Endodermal cell (in vitro differentiated cells): ENCODE data around the gene MIER1. TPM values are rescaled to one million over a fixed set of nuclear protein-coding genes. Genes with fewer than 3 reads are reported as not detected.

Source experiments
- DNase-seq: peaks from one replicate; pipeline ENCODE4 v3.0.0-alpha.2; 2017
- H3K27ac ChIP-seq: 2 replicates; pipeline ENCODE4 v1.5.1; 2013; ENCODE audit warnings: mild to moderate bottlenecking, low read depth, low read length, moderate library complexity
- H3K27me3 ChIP-seq: 2 replicates; pipeline ENCODE4 v1.6.1; 2013; ENCODE audit warnings: mild to moderate bottlenecking, low read length, moderate library complexity; ENCODE audit not compliant: insufficient read depth, control insufficient read depth, poor library complexity, severe bottlenecking
- H3K36me3 ChIP-seq: 2 replicates; pipeline ENCODE4 v1.7.0; 2013; ENCODE audit warnings: mild to moderate bottlenecking, low read length, moderate library complexity; ENCODE audit not compliant: control insufficient read depth, insufficient read depth
- H3K4me1 ChIP-seq: one replicate; pipeline ENCODE4 v1.7.0; 2013; ENCODE audit warnings: low read length; ENCODE audit not compliant: control insufficient read depth, insufficient read depth
- H3K4me3 ChIP-seq: 2 replicates; pipeline ENCODE4 v1.5.1; 2013; ENCODE audit warnings: mild to moderate bottlenecking, low read length, moderate library complexity
- H3K9ac ChIP-seq: 2 replicates; pipeline ENCODE4 v1.6.1; 2013; ENCODE audit warnings: mild to moderate bottlenecking, low read length, moderate library complexity; ENCODE audit not compliant: poor library complexity, severe bottlenecking; ENCODE audit errors: extremely low read depth
- H3K9me3 ChIP-seq: 2 replicates; pipeline ENCODE4 v1.6.1; 2013; ENCODE audit warnings: mild to moderate bottlenecking, low read length, moderate library complexity; ENCODE audit not compliant: control insufficient read depth
- H3K27ac Mint-ChIP-seq: 2 replicates; pipeline ENCODE4 v1.8.0; 2020; ENCODE audit warnings: mixed read lengths
- H3K27me3 Mint-ChIP-seq: 2 replicates; pipeline ENCODE4 v1.8.0; 2021; ENCODE audit warnings: mild to moderate bottlenecking, mixed read lengths; ENCODE audit not compliant: insufficient read depth
- H3K36me3 Mint-ChIP-seq: 2 replicates; pipeline ENCODE4 v1.8.0; 2020; ENCODE audit warnings: low read depth, mixed read lengths
- H3K4me1 Mint-ChIP-seq: 2 replicates; pipeline ENCODE4 v1.8.0; 2020; ENCODE audit warnings: mixed read lengths
- H3K4me3 Mint-ChIP-seq: 2 replicates; pipeline ENCODE4 v1.8.0; 2020; ENCODE audit warnings: mild to moderate bottlenecking, moderate library complexity, mixed read lengths
- H3K9me3 Mint-ChIP-seq: 2 replicates; pipeline ENCODE4 v1.8.0; 2020; ENCODE audit warnings: mild to moderate bottlenecking, mixed read lengths
- WGBS, 2 experiments: methylation state at CpG; one replicate each; pipeline versions ENCODE4 v1.1.5 to v1.1.7; 2013; ENCODE audit warnings: missing lambda C conversion rate in 2 of 2, mixed read lengths in 1 of 2; ENCODE audit not compliant: insufficient coverage in 1 of 2, insufficient read length in 1 of 2; 5-methylcytosine and 5-hydroxymethylcytosine counted together
- total RNA-seq, 2 donors: library from RNA; stranded (reverse); fragmentation: NEBNext Ultra II Directional in 1 of 2; extraction: Animal tissue kit (Norgen Biotek cat#: 25700) in 1 of 2; gene quantifications; 2 replicates in 1 of 2; 3 replicates in 1 of 2; pipeline ENCODE4 v1.2.1, GENCODE V29; 2021
- TF ChIP-seq, protein P1 (sequence below): fragments of 200-600 bp; sonication (generic); conservative IDR thresholded peaks from 2 replicates; pipeline ENCODE4 v1.5.0; 2021; ENCODE audit warnings: antibody characterized with exemption, mild to moderate bottlenecking

The MIER1 gene
- total RNA-seq, 2 donors from 2014 or later, result 29.1 to 35.4 TPM

GRCh38 chr1:66944330-66945274 is 19.8 kb downstream of the MIER1 start:
- Histone ChIP-seq H3K27me3 (no peaks in the 10 kb centered on the region), H3K36me3 (peaks cover 57% of the 10 kb centered on the region), H3K27ac (no peak overlapping the region), H3K4me1 (no peaks in the 10 kb centered on the region), H3K4me3 (no peak overlapping the region), H3K9me3 (no peaks in the 10 kb centered on the region), H3K9ac (no peak overlapping the region)
- peaks cover 27% of the 10 kb centered on the region for H3K36me3 Mint-ChIP-seq
- H3K9me3 Mint-ChIP-seq, result no peaks in the 10 kb centered on the region
- no peaks in the 10 kb centered on the region for H3K4me1 Mint-ChIP-seq
- no peak overlapping the region for H3K4me3 Mint-ChIP-seq
- DNase-seq, result no peak
- TF ChIP-seq, protein P1, sequence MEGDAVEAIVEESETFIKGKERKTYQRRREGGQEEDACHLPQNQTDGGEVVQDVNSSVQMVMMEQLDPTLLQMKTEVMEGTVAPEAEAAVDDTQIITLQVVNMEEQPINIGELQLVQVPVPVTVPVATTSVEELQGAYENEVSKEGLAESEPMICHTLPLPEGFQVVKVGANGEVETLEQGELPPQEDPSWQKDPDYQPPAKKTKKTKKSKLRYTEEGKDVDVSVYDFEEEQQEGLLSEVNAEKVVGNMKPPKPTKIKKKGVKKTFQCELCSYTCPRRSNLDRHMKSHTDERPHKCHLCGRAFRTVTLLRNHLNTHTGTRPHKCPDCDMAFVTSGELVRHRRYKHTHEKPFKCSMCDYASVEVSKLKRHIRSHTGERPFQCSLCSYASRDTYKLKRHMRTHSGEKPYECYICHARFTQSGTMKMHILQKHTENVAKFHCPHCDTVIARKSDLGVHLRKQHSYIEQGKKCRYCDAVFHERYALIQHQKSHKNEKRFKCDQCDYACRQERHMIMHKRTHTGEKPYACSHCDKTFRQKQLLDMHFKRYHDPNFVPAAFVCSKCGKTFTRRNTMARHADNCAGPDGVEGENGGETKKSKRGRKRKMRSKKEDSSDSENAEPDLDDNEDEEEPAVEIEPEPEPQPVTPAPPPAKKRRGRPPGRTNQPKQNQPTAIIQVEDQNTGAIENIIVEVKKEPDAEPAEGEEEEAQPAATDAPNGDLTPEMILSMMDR, result no peak
- WGBS, 2 experiments, result 86 to 95% methylated on average over 1 to 7 of the region's 7 CpGs
- no peaks in the 10 kb centered on the region for H3K27me3 Mint-ChIP-seq
- H3K27ac Mint-ChIP-seq, result no peak overlapping the region

DNA sequence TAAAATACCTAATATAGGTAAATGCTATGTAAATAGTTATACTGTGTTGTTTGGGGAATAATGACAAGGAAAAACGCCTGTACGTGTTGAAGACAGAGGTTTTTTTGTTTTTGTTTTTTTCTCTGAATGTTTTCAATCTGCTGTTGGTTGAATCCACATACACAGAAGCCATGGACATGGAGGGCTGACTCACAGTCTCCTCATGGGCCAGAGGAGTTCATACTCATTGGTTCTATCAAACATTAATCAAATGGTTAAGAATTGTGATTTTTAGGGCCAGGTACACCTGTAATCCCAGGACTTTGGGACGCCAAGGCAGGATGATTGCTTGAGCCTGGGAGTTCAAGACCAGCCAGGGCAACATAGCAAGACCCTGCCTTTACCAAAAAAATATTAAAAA is 20.5 kb downstream of the MIER1 start:
- Mint-ChIP-seq H3K27me3 (no peaks in the 10 kb centered on the region), H3K9me3 (no peaks in the 10 kb centered on the region), H3K4me3 (no peak overlapping the region), H3K4me1 (no peaks in the 10 kb centered on the region), H3K36me3 (peaks cover 30% of the 10 kb centered on the region), H3K27ac (no peak overlapping the region)
- Histone ChIP-seq H3K27me3 (no peaks in the 10 kb centered on the region), H3K27ac (no peak overlapping the region), H3K36me3 (peaks cover 64% of the 10 kb centered on the region), H3K9me3 (no peaks in the 10 kb centered on the region), H3K4me1 (no peaks in the 10 kb centered on the region), H3K9ac (no peak overlapping the region), H3K4me3 (no peak overlapping the region)
- WGBS, 2 experiments, result 89 to 96% methylated on average over 3 of the region's 3 CpGs
- DNase-seq, result no peak
- TF ChIP-seq, protein P1, result no peak

- Mint-ChIP-seq H3K9me3 (no peaks in the 10 kb centered on the region), H3K36me3 (peaks cover 34% of the 10 kb centered on the region), H3K4me1 (no peaks in the 10 kb centered on the region), H3K27me3 (no peaks in the 10 kb centered on the region), H3K4me3 (no peak overlapping the region), H3K27ac (no peak overlapping the region)
- TF ChIP-seq, protein P1, result no peak
- no peak overlapping the region for H3K9ac ChIP-seq
- peaks cover 58% of the 10 kb centered on the region for H3K36me3 ChIP-seq
- H3K9me3 ChIP-seq, result no peaks in the 10 kb centered on the region
- DNase-seq, result no peak
- H3K4me3 ChIP-seq, result no peak overlapping the region
- H3K27me3 ChIP-seq, result no peaks in the 10 kb centered on the region
- H3K27ac ChIP-seq, result no peak overlapping the region
- no peaks in the 10 kb centered on the region for H3K4me1 ChIP-seq
- 92 to 100% methylated on average over 1 of the region's 1 CpG for WGBS, 2 experiments
Measured at GRCh38 chr1:66947267-66947666, 22.5 kb downstream of the MIER1 start.
